ENCODE results near the gene NOTUM.
"Not testable (repeated sequence)": the region's sequence is repeated elsewhere in the genome, so short reads cannot be mapped to it uniquely, and the experiment has no call there.

NOTUM gene

GRCh38 chr17:81958633-81959342 is 2.2 kb downstream of the NOTUM start:
- in situ Hi-C loops (cut with HindIII; ENCODE audit: low sequenced_read_pairs): no loop called here

GRCh38 chr17:81957691-81958432 is 3.1 kb downstream of the NOTUM start:
- in situ Hi-C loops (cut with HindIII; ENCODE audit: low sequenced_read_pairs): no loop called here

- in situ Hi-C loops (cut with HindIII; ENCODE audit: low sequenced_read_pairs): no loop called here
These were observed 4.1 kb downstream of the NOTUM start for GRCh38 chr17:81956607-81957589.

- in situ Hi-C loops (cut with HindIII; ENCODE audit: low sequenced_read_pairs): no loop called here
These were observed 5.0 kb downstream of the NOTUM start for GRCh38 chr17:81955756-81956544.

GRCh38 chr17:81955058-81955681 is 5.8 kb downstream of the NOTUM start:
- in situ Hi-C loops (cut with HindIII; ENCODE audit: low sequenced_read_pairs): no loop called here

GRCh38 chr17:81954131-81955057 is 6.6 kb downstream of the NOTUM start:
- in situ Hi-C loops (cut with HindIII; ENCODE audit: low sequenced_read_pairs): no loop called here

- in situ Hi-C loops (cut with HindIII; ENCODE audit: low sequenced_read_pairs): not testable (repeated sequence)
These were observed 7.5 kb downstream of the NOTUM start for GRCh38 chr17:81953443-81953842.

GRCh38 chr17:81952792-81953228 is 8.2 kb downstream of the NOTUM start:
- in situ Hi-C loops (cut with HindIII; ENCODE audit: low sequenced_read_pairs): no loop called here

GRCh38 chr17:81951785-81952684 is 9.0 kb downstream of the NOTUM start:
- in situ Hi-C loops (cut with HindIII; ENCODE audit: low sequenced_read_pairs): no loop called here

GRCh38 chr17:81950501-81950900 is 10.5 kb downstream of the NOTUM start:
- in situ Hi-C loops (cut with HindIII; ENCODE audit: low sequenced_read_pairs): no loop called here

- in situ Hi-C loops (cut with HindIII; ENCODE audit: low sequenced_read_pairs): no loop called here
These were observed 12.2 kb downstream of the NOTUM start for GRCh38 chr17:81948635-81949378.

- in situ Hi-C loops (cut with HindIII; ENCODE audit: low sequenced_read_pairs): no loop called here
These were observed 13.8 kb downstream of the NOTUM start, which contains the start of gene MYADML2 for GRCh38 chr17:81947189-81947588. Gene MYADML2 (minus strand): TSS chr17:81947233. CDS start chr17:81941741, 5,492 bp downstream.

- in situ Hi-C loops (cut with HindIII; ENCODE audit: low sequenced_read_pairs): no loop called here
These were observed 16.1 kb downstream of the NOTUM start for GRCh38 chr17:81944858-81945257.

- in situ Hi-C loops (cut with HindIII; ENCODE audit: low sequenced_read_pairs): no loop called here
These were observed 18.8 kb downstream of the NOTUM start for GRCh38 chr17:81942167-81942553.

- in situ Hi-C loops (cut with HindIII; ENCODE audit: low sequenced_read_pairs): no loop called here
These were observed 19.4 kb downstream of the NOTUM start for GRCh38 chr17:81941484-81942166.
